GM18526 (cell line): ENCODE data around the gene CSNK1G1.

Source experiments
- POLR2A ChIP-seq: IDR thresholded peaks from 3 replicates; pipeline ENCODE4 v1.6.1; 2011; ENCODE audit not compliant: insufficient read length; ENCODE audit errors: extremely low read depth

The CSNK1G1 gene

GRCh38 chr15:64121614-64122013, 234.4 kb downstream of the CSNK1G1 start:
- TF ChIP-seq POLR2A = no peak

GRCh38 chr15:64117759-64118487, 238.1 kb downstream of the CSNK1G1 start:
- no peak for TF ChIP-seq POLR2A
